Vagina (tissue), 2 donors: Measurements from ENCODE around the gene CAPN3. TPM values are rescaled to one million over a fixed set of nuclear protein-coding genes. Genes with fewer than 3 reads are reported as not detected.

Source experiments
- DNase-seq, 2 donors: peaks; one replicate each; pipeline ENCODE4 v3.0.0-alpha.2; 2017; ENCODE audit errors: extremely low spot score in 2 of 2
- H3K27ac ChIP-seq: fragments of 200-600 bp; sonication (generic); one replicate; pipeline ENCODE4 v1.5.1; 2019
- H3K27me3 ChIP-seq: fragments of 200-600 bp; sonication (generic); one replicate; pipeline ENCODE4 v1.5.1; 2019
- H3K36me3 ChIP-seq, 2 donors: fragments of 200-600 bp; sonication (generic); one replicate each; pipeline ENCODE4 v1.5.1; 2017 to 2019
- H3K4me1 ChIP-seq: fragments of 200-600 bp; sonication (generic); one replicate; pipeline ENCODE4 v1.5.1; 2019
- H3K4me3 ChIP-seq, 2 donors: fragments of 200-600 bp; sonication (generic); 1 replicate in 1 of 2; 2 replicates in 1 of 2; pipeline ENCODE4 v1.5.1; 2016 to 2019
- H3K9me3 ChIP-seq: fragments of 200-600 bp; sonication (generic); one replicate; pipeline ENCODE4 v1.5.1; 2019
- POLR2A ChIP-seq, 2 donors: fragments of 450-650 bp; IDR thresholded peaks; one replicate each; pipeline ENCODE4 v1.6.1; 2017; ENCODE audit warnings: antibody characterized with exemption in 2 of 2, mild to moderate bottlenecking in 2 of 2, moderate library complexity in 2 of 2
- POLR2AphosphoS5 ChIP-seq, 2 donors: sonication (generic); formaldehyde crosslinking; IDR thresholded peaks; one replicate each; pipeline ENCODE4 v1.9.0; 2017; ENCODE audit warnings: antibody characterized with exemption in 2 of 2, mild to moderate bottlenecking in 2 of 2, low read depth in 1 of 2; ENCODE audit not compliant: insufficient read depth in 1 of 2
- intact Hi-C: fragments of 100-400 bp; cut with DNase I; formaldehyde crosslinking; loops from one replicate; pipeline ENCODE4 v1.15.1; 2023
- total RNA-seq: library from RNA; depleted of rRNA; stranded (reverse); fragments of >200 nt; gene quantifications from one replicate; pipeline ENCODE4 v1.2.3, GENCODE V29; 2016
- TF ChIP-seq, protein P1 (sequence below), 3 experiments: fragments of 450-650 bp in 2 of 3; fragments of 200-600 bp in 1 of 3; sonication (generic) in 1 of 3; IDR thresholded peaks; one replicate each; pipeline ENCODE4 v1.5.1; 2017 to 2019; ENCODE audit warnings: antibody characterized with exemption in 3 of 3, mild to moderate bottlenecking in 2 of 3, moderate library complexity in 2 of 3

The CAPN3 gene
- total RNA-seq, 1 donor from 2014 or later: 18.4 TPM

DNA sequence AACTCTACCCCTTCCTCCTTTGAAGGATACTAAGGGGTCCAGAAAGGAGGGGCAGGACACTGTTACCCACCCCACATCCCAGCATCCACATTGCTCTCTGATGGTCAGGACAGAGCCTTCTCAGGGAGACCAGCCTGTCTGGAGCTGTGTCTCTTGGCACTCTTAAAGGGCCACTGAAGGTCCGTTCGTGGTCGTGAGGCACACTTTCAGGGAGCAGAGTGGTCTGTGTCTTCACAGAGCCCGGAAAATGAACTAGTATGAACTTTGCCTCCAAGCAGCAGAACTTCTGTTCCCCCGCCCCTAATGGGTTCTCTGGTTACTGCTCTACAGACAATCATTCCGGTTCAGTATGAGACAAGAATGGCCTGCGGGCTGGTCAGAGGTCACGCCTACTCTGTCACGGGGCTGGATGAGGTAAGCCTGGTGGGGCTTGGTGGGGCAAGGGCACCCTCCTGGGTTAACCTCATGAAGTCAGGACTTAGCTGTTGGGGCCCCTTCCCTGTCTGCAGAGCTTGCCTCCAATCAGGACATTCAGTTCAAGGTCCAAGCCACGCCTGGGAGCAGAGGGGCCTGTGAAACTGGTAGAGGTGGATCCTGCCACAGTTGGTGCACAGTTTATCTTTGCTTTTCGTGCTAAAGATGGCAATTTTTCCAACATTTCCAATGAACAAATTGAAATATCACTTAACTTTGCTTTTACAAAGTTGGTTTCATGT is 33.2 kb downstream of the CAPN3 start:
- intact Hi-C loops: no loop called here
- DNase-seq: no peak
- Histone ChIP-seq H3K4me1 (no peaks in the 10 kb centered on the region), H3K27me3 (no peaks in the 10 kb centered on the region), H3K27ac (no peak overlapping the region), H3K9me3 (no peaks in the 10 kb centered on the region), H3K36me3 (no peaks in the 10 kb centered on the region), H3K4me3 (no peak overlapping the region)
- TF ChIP-seq, protein P1, sequence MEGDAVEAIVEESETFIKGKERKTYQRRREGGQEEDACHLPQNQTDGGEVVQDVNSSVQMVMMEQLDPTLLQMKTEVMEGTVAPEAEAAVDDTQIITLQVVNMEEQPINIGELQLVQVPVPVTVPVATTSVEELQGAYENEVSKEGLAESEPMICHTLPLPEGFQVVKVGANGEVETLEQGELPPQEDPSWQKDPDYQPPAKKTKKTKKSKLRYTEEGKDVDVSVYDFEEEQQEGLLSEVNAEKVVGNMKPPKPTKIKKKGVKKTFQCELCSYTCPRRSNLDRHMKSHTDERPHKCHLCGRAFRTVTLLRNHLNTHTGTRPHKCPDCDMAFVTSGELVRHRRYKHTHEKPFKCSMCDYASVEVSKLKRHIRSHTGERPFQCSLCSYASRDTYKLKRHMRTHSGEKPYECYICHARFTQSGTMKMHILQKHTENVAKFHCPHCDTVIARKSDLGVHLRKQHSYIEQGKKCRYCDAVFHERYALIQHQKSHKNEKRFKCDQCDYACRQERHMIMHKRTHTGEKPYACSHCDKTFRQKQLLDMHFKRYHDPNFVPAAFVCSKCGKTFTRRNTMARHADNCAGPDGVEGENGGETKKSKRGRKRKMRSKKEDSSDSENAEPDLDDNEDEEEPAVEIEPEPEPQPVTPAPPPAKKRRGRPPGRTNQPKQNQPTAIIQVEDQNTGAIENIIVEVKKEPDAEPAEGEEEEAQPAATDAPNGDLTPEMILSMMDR (IDR thresholded peaks at IDR 0.05): no peak
- TF ChIP-seq POLR2AphosphoS5 (IDR thresholded peaks at IDR 0.05; ENCODE audit: insufficient read depth in 1 of 2, low read depth in 1 of 2): no peak

DNA sequence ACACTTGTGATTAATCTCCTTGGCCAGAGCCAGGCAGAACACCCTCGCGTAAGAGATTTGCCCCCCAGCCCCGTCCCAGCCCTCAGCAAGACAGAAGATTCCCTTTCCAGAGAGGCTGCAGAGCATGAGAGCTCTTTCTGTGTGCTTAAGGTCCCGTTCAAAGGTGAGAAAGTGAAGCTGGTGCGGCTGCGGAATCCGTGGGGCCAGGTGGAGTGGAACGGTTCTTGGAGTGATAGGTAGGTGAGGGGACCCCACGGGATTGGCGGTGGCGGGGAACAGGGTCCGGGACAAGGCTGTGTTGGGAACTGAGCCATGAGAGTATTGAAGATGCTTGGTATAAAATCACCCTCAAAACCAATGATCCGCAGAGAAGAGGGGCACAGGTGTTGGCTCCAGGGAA is 34.8 kb downstream of the CAPN3 start:
- DNase-seq: no peak
- H3K27me3 ChIP-seq: no peaks in the 10 kb centered on the region
- intact Hi-C loops: no loop called here
- no peaks in the 10 kb centered on the region for H3K36me3 ChIP-seq
- no peak overlapping the region for H3K27ac ChIP-seq
- no peak for TF ChIP-seq POLR2AphosphoS5 (IDR thresholded peaks at IDR 0.05; ENCODE audit: insufficient read depth in 1 of 2, low read depth in 1 of 2)
- TF ChIP-seq, protein P1 (IDR thresholded peaks at IDR 0.05): no peak
- no peak for TF ChIP-seq POLR2A (IDR thresholded peaks at IDR 0.05)
- no peak overlapping the region for H3K4me3 ChIP-seq
- H3K4me1 ChIP-seq: no peaks in the 10 kb centered on the region
- H3K9me3 ChIP-seq: no peaks in the 10 kb centered on the region

DNA sequence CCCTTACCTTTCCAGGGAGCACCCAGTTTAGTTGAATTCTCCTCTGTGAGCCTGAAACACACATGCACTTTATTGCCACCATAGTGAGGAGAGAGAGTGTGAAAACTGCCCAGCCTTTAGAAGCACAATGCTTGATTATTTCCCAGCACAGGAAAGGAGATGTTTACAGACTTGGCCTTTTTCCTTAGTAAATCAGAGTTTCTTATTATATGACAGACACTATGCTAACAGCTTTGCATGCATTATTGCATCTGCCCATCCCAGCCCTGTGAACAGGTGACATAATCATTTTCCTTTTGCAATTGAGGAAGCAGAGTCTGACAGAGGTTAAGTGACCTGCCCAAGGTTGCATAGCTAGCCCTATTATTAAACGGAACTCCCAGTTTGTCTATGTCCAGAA is 36.5 kb downstream of the CAPN3 start:
- TF ChIP-seq POLR2A (IDR thresholded peaks at IDR 0.05) (no peak), POLR2AphosphoS5 (IDR thresholded peaks at IDR 0.05; ENCODE audit: insufficient read depth in 1 of 2, low read depth in 1 of 2) (no peak)
- TF ChIP-seq, protein P1 (IDR thresholded peaks at IDR 0.05): no peak
- Histone ChIP-seq H3K27me3 (no peaks in the 10 kb centered on the region), H3K36me3 (peaks cover 0 to 10% of the 10 kb centered on the region in 2 donors), H3K9me3 (no peaks in the 10 kb centered on the region), H3K4me3 (no peak overlapping the region), H3K27ac (no peak overlapping the region), H3K4me1 (no peaks in the 10 kb centered on the region)
- DNase-seq: no peak
- intact Hi-C loops: no loop called here

DNA sequence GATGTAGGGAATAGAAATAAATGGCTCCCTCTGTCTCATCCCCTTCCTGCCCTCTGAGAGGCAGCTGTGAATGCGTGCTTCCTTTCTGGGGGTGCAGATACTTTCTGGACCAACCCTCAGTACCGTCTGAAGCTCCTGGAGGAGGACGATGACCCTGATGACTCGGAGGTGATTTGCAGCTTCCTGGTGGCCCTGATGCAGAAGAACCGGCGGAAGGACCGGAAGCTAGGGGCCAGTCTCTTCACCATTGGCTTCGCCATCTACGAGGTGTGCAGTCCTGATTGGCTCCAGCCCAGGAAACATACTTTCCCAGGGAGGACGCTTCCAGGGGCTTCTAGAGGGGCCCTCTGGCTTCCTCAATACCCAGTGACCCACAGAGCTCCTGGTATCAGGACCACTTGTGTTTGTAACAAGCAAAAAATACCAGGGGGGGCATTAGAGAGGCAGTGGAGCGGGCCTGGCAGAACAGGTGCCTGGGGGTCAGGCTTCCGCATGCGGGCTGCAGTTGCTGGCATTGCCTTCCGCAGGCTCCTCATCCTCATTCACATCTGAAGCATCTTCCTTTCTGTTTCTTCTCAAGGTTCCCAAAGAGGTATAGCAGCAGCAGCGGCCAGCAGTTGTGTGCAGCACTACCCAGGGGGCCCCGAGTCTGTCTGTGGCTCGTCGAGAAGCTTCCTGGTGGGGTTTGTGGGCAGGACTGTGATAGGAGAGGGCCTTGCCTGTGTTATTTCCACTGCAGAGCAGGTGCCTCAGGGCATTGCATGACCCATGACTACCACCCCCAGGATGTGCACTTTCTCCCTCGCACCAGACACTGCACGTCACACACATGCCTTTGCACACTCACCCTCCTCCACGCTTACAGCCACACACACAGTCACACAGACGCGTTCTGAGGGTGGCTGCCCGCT is 42.5 kb downstream of the CAPN3 start:
- intact Hi-C loops: no loop called here
- Histone ChIP-seq H3K27me3 (no peaks in the 10 kb centered on the region), H3K27ac (no peak overlapping the region), H3K4me3 (no peak overlapping the region), H3K4me1 (peaks cover 10% of the 10 kb centered on the region), H3K9me3 (no peaks in the 10 kb centered on the region), H3K36me3 (peaks cover 0 to 18% of the 10 kb centered on the region in 2 donors)
- no peak for TF ChIP-seq POLR2AphosphoS5 (IDR thresholded peaks at IDR 0.05; ENCODE audit: insufficient read depth in 1 of 2, low read depth in 1 of 2)
- TF ChIP-seq, protein P1 (IDR thresholded peaks at IDR 0.05): no peak
- TF ChIP-seq POLR2A (IDR thresholded peaks at IDR 0.05): no peak
- no peak for DNase-seq
